DOHH2 (cell line): Measurements from ENCODE around the gene COTL1.

Experiments
- H3F3A ChIP-seq: fragments of 200-600 bp; sonication (generic), shearing (Covaris generic); 2 replicates; pipeline ENCODE4 v1.6.0; 2016; ENCODE audit warnings: antibody characterized with exemption, mild to moderate bottlenecking; ENCODE audit not compliant: control insufficient read depth, insufficient read depth
- H3K27ac ChIP-seq: fragments of 200-600 bp; sonication (generic); 2 replicates; pipeline ENCODE4 v1.5.1; 2014; ENCODE audit warnings: low read depth, mild to moderate bottlenecking, low read length, moderate library complexity
- H3K27me3 ChIP-seq: fragments of 200-600 bp; sonication (generic); 2 replicates; pipeline ENCODE4 v1.6.1; 2014; ENCODE audit warnings: mild to moderate bottlenecking, low read length, mixed read lengths; ENCODE audit not compliant: control insufficient read depth
- H3K36me3 ChIP-seq: fragments of 200-600 bp; sonication (generic); 2 replicates; pipeline ENCODE4 v1.6.1; 2014; ENCODE audit warnings: mild to moderate bottlenecking, low read length, moderate library complexity, mixed read lengths; ENCODE audit not compliant: control insufficient read depth
- H3K4me1 ChIP-seq: fragments of 200-600 bp; sonication (generic); 2 replicates; pipeline ENCODE4 v1.6.1; 2014; ENCODE audit warnings: mild to moderate bottlenecking, low read length, mixed read lengths; ENCODE audit not compliant: control insufficient read depth
- H3K4me2 ChIP-seq: fragments of 200-600 bp; sonication (generic); 2 replicates; pipeline ENCODE4 v1.6.0; 2014; ENCODE audit warnings: mild to moderate bottlenecking, low read length, moderate library complexity
- H3K4me3 ChIP-seq: fragments of 200-600 bp; sonication (generic); 2 replicates; pipeline ENCODE4 v1.5.1; 2014; ENCODE audit warnings: mild to moderate bottlenecking, low read length, mixed read lengths
- H3K79me2 ChIP-seq: fragments of 200-600 bp; sonication (generic); 2 replicates; pipeline ENCODE4 v1.6.1; 2014; ENCODE audit warnings: mild to moderate bottlenecking, low read length, mixed read lengths; ENCODE audit not compliant: control insufficient read depth
- H3K9me2 ChIP-seq: fragments of 200-600 bp; sonication (generic); replicated peaks from 2 replicates; pipeline ENCODE4 v1.6.1; 2014; ENCODE audit warnings: mild to moderate bottlenecking, low read length, mixed read lengths; ENCODE audit not compliant: control insufficient read depth
- H3K9me3 ChIP-seq: fragments of 200-600 bp; sonication (generic); 2 replicates; pipeline ENCODE4 v1.6.1; 2014; ENCODE audit warnings: antibody characterized with exemption, low read length, mixed read lengths; ENCODE audit not compliant: control insufficient read depth, insufficient read depth
- H4K20me1 ChIP-seq: fragments of 200-600 bp; sonication (generic); 2 replicates; pipeline ENCODE4 v1.6.0; 2014; ENCODE audit warnings: low read depth, mild to moderate bottlenecking, antibody characterized with exemption, low read length, moderate library complexity; ENCODE audit not compliant: control insufficient read depth, insufficient read depth
- EZH2phosphoT487 ChIP-seq: fragments of 200-600 bp; sonication (generic); IDR thresholded peaks from 2 replicates; pipeline ENCODE4 v1.6.1; 2017; ENCODE audit warnings: borderline replicate concordance, mild to moderate bottlenecking, antibody characterized with exemption, low read length, moderate library complexity, mixed read lengths
- TF ChIP-seq, protein P1 (sequence below): fragments of 200-600 bp; sonication (generic); IDR thresholded peaks from one replicate; pipeline ENCODE4 v1.5.1; 2014; ENCODE audit warnings: antibody characterized with exemption, mild to moderate bottlenecking, low read depth, low read length; ENCODE audit not compliant: poor library complexity, severe bottlenecking

The COTL1 gene

DNA sequence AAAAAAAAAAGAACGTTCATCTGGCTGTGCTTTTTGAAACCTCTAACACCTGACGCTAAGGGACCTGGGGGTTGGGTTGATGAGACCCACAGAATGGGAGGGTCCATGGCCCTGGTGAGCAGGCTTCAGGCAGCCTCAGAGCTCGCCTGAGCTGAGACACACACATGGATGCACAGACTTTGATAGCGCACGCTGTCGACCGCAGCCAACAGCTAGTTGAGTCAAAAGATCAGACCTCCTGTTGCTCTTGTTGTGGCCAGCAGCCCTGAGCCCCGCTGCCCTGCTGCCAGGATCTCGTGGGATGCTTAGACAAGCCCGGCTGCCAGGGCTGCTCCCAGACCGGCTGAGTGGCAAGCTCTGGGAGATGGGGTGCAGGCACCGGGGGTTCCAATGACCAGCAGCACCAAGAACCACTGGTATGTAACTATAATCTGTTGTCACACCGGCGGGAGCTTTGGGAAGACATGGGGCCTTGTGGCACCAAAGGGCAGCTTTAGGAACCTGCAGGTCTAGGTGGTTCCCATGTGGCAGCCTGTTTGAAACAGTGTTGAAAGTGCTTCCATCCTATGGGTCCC lies 93.4 kb downstream of the COTL1 start:
- Histone ChIP-seq H3K4me2 (no peak overlapping the region), H3K27me3 (peaks cover 8% of the 10 kb centered on the region; the same call in 1 of the 2 replicates), H3K9me3 (peaks cover under 1% of the 10 kb centered on the region; the same call in 1 of the 2 replicates)

DNA sequence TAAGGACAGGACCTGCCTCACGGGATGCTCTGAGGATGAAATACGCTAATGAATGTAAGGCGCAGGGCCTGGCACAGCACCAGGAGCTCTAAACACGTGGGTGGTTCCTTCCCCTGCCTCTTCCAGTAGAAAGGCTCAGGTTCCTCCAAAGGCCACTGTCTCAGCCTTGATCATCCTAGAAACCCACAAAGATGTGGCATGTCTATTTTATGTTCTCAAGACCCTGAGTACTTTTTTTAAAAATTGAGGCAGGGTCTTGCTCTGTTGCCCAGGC lies 96.4 kb downstream of the COTL1 start:
- TF ChIP-seq, protein P1, sequence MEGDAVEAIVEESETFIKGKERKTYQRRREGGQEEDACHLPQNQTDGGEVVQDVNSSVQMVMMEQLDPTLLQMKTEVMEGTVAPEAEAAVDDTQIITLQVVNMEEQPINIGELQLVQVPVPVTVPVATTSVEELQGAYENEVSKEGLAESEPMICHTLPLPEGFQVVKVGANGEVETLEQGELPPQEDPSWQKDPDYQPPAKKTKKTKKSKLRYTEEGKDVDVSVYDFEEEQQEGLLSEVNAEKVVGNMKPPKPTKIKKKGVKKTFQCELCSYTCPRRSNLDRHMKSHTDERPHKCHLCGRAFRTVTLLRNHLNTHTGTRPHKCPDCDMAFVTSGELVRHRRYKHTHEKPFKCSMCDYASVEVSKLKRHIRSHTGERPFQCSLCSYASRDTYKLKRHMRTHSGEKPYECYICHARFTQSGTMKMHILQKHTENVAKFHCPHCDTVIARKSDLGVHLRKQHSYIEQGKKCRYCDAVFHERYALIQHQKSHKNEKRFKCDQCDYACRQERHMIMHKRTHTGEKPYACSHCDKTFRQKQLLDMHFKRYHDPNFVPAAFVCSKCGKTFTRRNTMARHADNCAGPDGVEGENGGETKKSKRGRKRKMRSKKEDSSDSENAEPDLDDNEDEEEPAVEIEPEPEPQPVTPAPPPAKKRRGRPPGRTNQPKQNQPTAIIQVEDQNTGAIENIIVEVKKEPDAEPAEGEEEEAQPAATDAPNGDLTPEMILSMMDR, result no peak
- TF ChIP-seq EZH2phosphoT487, result no peak
- H3K27ac ChIP-seq, result no peak overlapping the region
- H4K20me1 ChIP-seq, result no peaks in the 10 kb centered on the region
- H3F3A ChIP-seq, result no peaks in the 10 kb centered on the region
- no peaks in the 10 kb centered on the region for H3K9me2 ChIP-seq
- H3K4me3 ChIP-seq, result no peak overlapping the region
- H3K27me3 ChIP-seq, result peaks cover 4% of the 10 kb centered on the region; the same call in 1 of the 2 replicates
- no peaks in the 10 kb centered on the region for H3K79me2 ChIP-seq
- no peak overlapping the region for H3K4me2 ChIP-seq
- H3K9me3 ChIP-seq, result no peaks in the 10 kb centered on the region
- no peaks in the 10 kb centered on the region for H3K36me3 ChIP-seq
- no peaks in the 10 kb centered on the region for H3K4me1 ChIP-seq

More for the DNA sequence above, 93.4 kb downstream of the COTL1 start:
- no peak overlapping the region for H3K27ac ChIP-seq
- H4K20me1 ChIP-seq, result no peaks in the 10 kb centered on the region
- H3K4me3 ChIP-seq, result no peak overlapping the region
- H3K4me1 ChIP-seq, result no peaks in the 10 kb centered on the region
- H3K36me3 ChIP-seq, result no peaks in the 10 kb centered on the region
- H3K79me2 ChIP-seq, result no peaks in the 10 kb centered on the region
- H3K9me2 ChIP-seq, result no peaks in the 10 kb centered on the region
- H3F3A ChIP-seq, result no peaks in the 10 kb centered on the region
- TF ChIP-seq EZH2phosphoT487, result no peak
- TF ChIP-seq, protein P1, result no peak

DNA sequence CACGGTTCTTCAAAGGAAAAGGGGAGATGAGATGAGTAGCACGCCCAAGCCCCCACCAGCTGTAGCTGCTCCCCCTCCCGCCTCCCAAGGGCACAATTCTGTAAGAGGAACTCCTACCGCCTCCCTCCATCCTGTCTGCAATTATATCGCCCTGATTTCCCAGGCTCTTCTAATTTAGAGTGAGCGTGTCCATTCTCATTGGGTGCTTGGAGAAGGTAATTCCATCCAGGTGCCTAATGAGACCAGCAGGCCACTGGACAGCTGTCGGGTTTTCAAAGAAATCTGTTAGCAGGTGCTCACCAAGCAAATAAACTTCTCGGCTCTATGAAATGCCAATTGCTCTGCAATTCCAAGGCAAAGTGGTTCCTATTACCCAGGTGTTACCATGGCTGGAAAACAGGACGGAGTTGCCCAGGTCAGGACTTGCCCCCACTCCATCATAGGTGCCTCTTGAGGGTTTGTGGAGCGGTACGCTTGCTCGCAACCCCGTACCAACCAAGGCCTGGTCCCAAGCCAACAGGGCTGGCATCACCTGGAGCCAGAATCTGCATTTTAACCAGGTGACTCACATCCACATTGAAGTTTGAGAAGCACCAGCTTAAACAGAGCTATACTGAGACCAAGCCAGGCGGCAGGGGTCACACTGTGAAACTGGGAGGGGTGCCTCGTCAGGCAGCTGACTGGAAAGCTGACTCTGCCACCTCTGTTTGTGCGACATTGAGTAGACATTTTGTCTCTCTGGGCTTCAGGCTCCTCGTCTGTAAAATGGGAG lies 97.0 kb downstream of the COTL1 start:
- Histone ChIP-seq H3K27me3 (peaks cover 4% of the 10 kb centered on the region; the same call in 1 of the 2 replicates), H3F3A (0 out of 2 replicates have a peak, but pooled peaks cover 3% of the 10 kb centered on the region), H3K4me3 (no peak overlapping the region), H3K4me2 (no peak overlapping the region), H3K79me2 (no peaks in the 10 kb centered on the region), H3K27ac (no peak overlapping the region), H3K36me3 (no peaks in the 10 kb centered on the region), H3K4me1 (no peaks in the 10 kb centered on the region), H3K9me2 (no peaks in the 10 kb centered on the region), H4K20me1 (no peaks in the 10 kb centered on the region), H3K9me3 (no peaks in the 10 kb centered on the region)
- TF ChIP-seq EZH2phosphoT487, result no peak
- TF ChIP-seq, protein P1, result no peak
